HEK293 (cell line): ENCODE data around the gene PSMD6.

Source experiments
- CTCF ChIA-PET: fragments of 350-600 bp; formaldehyde crosslinking; extraction: SDS; loops from one replicate; lab custom pipeline; 2021; ENCODE audit warnings: antibody characterized with exemption; lab: Yijun Ruan, JAX
- POLR2A ChIA-PET: fragments of 300-600 bp; formaldehyde crosslinking; extraction: SDS; loops from one replicate; lab custom pipeline; 2020; ENCODE audit warnings: antibody characterized with exemption, inconsistent platforms; lab: Yijun Ruan, JAX
- H3K27ac ChIP-seq: fragments of 200-500 bp; sonication (Bioruptor generic); 2 replicates; pipeline ENCODE4 v1.5.1; 2014; ENCODE audit warnings: low read depth, low read length, control low read depth, inconsistent platforms; ENCODE audit errors: extremely low read depth
- H3K36me3 ChIP-seq, 2 experiments: fragments of 200-500 bp in 1 of 2; sonication (Bioruptor generic) in 1 of 2; 1 replicate in 1 of 2; 2 replicates in 1 of 2; pipeline ENCODE4 v1.5.1; 2014 to 2017; ENCODE audit warnings: inconsistent platforms in 2 of 2, low read length in 2 of 2; ENCODE audit not compliant: control insufficient read depth in 2 of 2, insufficient read depth in 1 of 2
- H3K4me1 ChIP-seq: fragments of 200-500 bp; sonication (Bioruptor generic); 2 replicates; pipeline ENCODE4 v1.5.1; 2014; ENCODE audit warnings: mild to moderate bottlenecking, low read length, inconsistent platforms; ENCODE audit not compliant: control insufficient read depth, insufficient read depth
- H3K4me3 ChIP-seq: 2 replicates; pipeline ENCODE4 v1.5.1; 2011; ENCODE audit warnings: low read depth, mild to moderate bottlenecking, control low read depth, low read length, moderate library complexity
- H3K9me3 ChIP-seq: fragments of 200-500 bp; sonication (Bioruptor generic); 2 replicates; pipeline ENCODE4 v1.5.1; 2014; ENCODE audit warnings: low read depth, low read length, inconsistent platforms; ENCODE audit not compliant: control insufficient read depth, insufficient read depth
- GLI2 ChIP-seq: fragments of 450-650 bp; formaldehyde crosslinking; IDR thresholded peaks from 2 replicates; pipeline ENCODE4; 2017; ENCODE audit warnings: missing biosample characterization, missing genetic modification characterization, low read depth, borderline replicate concordance
- IKZF3 ChIP-seq: fragments of 450-650 bp; IDR thresholded peaks from 2 replicates; pipeline ENCODE4 v1.5.0; 2018; ENCODE audit warnings: missing biosample characterization, mild to moderate bottlenecking, missing genetic modification characterization, moderate library complexity
- INSM2 ChIP-seq: fragments of 450-650 bp; formaldehyde crosslinking; IDR thresholded peaks from 2 replicates; pipeline ENCODE4 v1.5.1; 2016; ENCODE audit warnings: missing biosample characterization, missing genetic modification characterization
- MEIS1 ChIP-seq: sonication (generic); formaldehyde crosslinking; IDR thresholded peaks from 2 replicates; pipeline ENCODE4 v1.8.1; 2022; ENCODE audit warnings: missing genetic modification reagents, mild to moderate bottlenecking, borderline replicate concordance
- OSR2 ChIP-seq: fragments of 450-650 bp; formaldehyde crosslinking; IDR thresholded peaks from 2 replicates; pipeline ENCODE4 v1.5.1; 2016; ENCODE audit warnings: missing biosample characterization, missing genetic modification characterization
- SCRT1 ChIP-seq: fragments of 450-650 bp; formaldehyde crosslinking; IDR thresholded peaks from 2 replicates; pipeline ENCODE4 v1.5.1; 2016; ENCODE audit warnings: missing biosample characterization, missing genetic modification characterization, borderline replicate concordance
- WT1 ChIP-seq: fragments of 450-650 bp; formaldehyde crosslinking; IDR thresholded peaks from 2 replicates; pipeline ENCODE4 v1.5.1; 2016; ENCODE audit warnings: missing biosample characterization, missing genetic modification characterization
- ZBTB17 ChIP-seq: fragments of 450-650 bp; formaldehyde crosslinking; IDR thresholded peaks from 2 replicates; pipeline ENCODE4 v1.5.1; 2016; ENCODE audit warnings: missing biosample characterization, missing genetic modification characterization
- ZNF10 ChIP-seq: fragments of 450-650 bp; formaldehyde crosslinking; IDR thresholded peaks from 2 replicates; pipeline ENCODE4 v1.5.1; 2017; ENCODE audit warnings: missing biosample characterization, missing genetic modification characterization
- ZNF148 ChIP-seq: fragments of 450-650 bp; formaldehyde crosslinking; IDR thresholded peaks from 2 replicates; pipeline ENCODE4 v1.5.0; 2017; ENCODE audit warnings: missing biosample characterization, missing genetic modification characterization, borderline replicate concordance
- ZNF157 ChIP-seq: fragments of 450-650 bp; formaldehyde crosslinking; IDR thresholded peaks from 2 replicates; pipeline ENCODE4 v1.5.1; 2016; ENCODE audit warnings: missing biosample characterization, missing genetic modification characterization
- ZNF174 ChIP-seq: fragments of 450-650 bp; formaldehyde crosslinking; IDR thresholded peaks from 2 replicates; pipeline ENCODE4 v1.5.0; 2017; ENCODE audit warnings: missing biosample characterization, mild to moderate bottlenecking, missing genetic modification characterization
- ZNF19 ChIP-seq: fragments of 450-650 bp; formaldehyde crosslinking; IDR thresholded peaks from 2 replicates; pipeline ENCODE4; 2016; ENCODE audit warnings: missing biosample characterization, missing genetic modification characterization, low read depth
- ZNF211 ChIP-seq: fragments of 450-650 bp; formaldehyde crosslinking; IDR thresholded peaks from 2 replicates; pipeline ENCODE4 v1.5.1; 2016; ENCODE audit warnings: low read depth, missing biosample characterization, missing genetic modification characterization
- ZNF214 ChIP-seq: fragments of 450-650 bp; formaldehyde crosslinking; IDR thresholded peaks from 2 replicates; pipeline ENCODE4 v1.5.1; 2017; ENCODE audit warnings: missing biosample characterization, mild to moderate bottlenecking, missing genetic modification characterization, borderline replicate concordance
- ZNF335 ChIP-seq: fragments of 450-650 bp; formaldehyde crosslinking; conservative IDR thresholded peaks from 2 replicates; pipeline ENCODE4 v1.5.1; 2016; ENCODE audit warnings: missing biosample characterization, missing genetic modification characterization
- ZNF350 ChIP-seq: fragments of 450-650 bp; formaldehyde crosslinking; IDR thresholded peaks from 2 replicates; pipeline ENCODE4 v1.5.0; 2017; ENCODE audit warnings: missing biosample characterization, mild to moderate bottlenecking, missing genetic modification characterization
- ZNF426 ChIP-seq: fragments of 450-650 bp; formaldehyde crosslinking; IDR thresholded peaks from 2 replicates; pipeline ENCODE4 v1.5.1; 2017; ENCODE audit warnings: missing biosample characterization, missing genetic modification characterization, mild to moderate bottlenecking, inconsistent platforms, moderate library complexity
- ZNF449 ChIP-seq: fragments of 450-650 bp; formaldehyde crosslinking; IDR thresholded peaks from 2 replicates; pipeline ENCODE4 v1.5.1; 2017; ENCODE audit warnings: missing biosample characterization, mild to moderate bottlenecking, missing genetic modification characterization, moderate library complexity
- ZNF488 ChIP-seq: fragments of 450-650 bp; formaldehyde crosslinking; IDR thresholded peaks from 2 replicates; pipeline ENCODE4 v1.5.1; 2016; ENCODE audit warnings: missing biosample characterization, missing genetic modification characterization
- ZNF544 ChIP-seq: fragments of 450-650 bp; formaldehyde crosslinking; IDR thresholded peaks from 2 replicates; pipeline ENCODE4 v1.5.0; 2017; ENCODE audit warnings: missing biosample characterization, missing genetic modification characterization
- ZNF654 ChIP-seq: fragments of 450-650 bp; formaldehyde crosslinking; IDR thresholded peaks from 2 replicates; pipeline ENCODE4 v1.5.1; 2016; ENCODE audit warnings: low read depth, missing biosample characterization, missing genetic modification characterization
- ZNF664 ChIP-seq: fragments of 450-650 bp; formaldehyde crosslinking; IDR thresholded peaks from 2 replicates; pipeline ENCODE4 v1.5.1; 2016; ENCODE audit warnings: missing biosample characterization, missing genetic modification characterization
- ZNF776 ChIP-seq: fragments of 450-650 bp; formaldehyde crosslinking; IDR thresholded peaks from 2 replicates; pipeline ENCODE4 v1.5.0; 2017; ENCODE audit warnings: missing biosample characterization, missing genetic modification characterization, borderline replicate concordance
- ZSCAN16 ChIP-seq: fragments of 450-650 bp; formaldehyde crosslinking; IDR thresholded peaks from 2 replicates; pipeline ENCODE4 v1.5.1; 2016; ENCODE audit warnings: missing biosample characterization, missing genetic modification characterization
- ZXDB ChIP-seq: fragments of 450-650 bp; formaldehyde crosslinking; IDR thresholded peaks from 2 replicates; pipeline ENCODE4 v1.5.1; 2016; ENCODE audit warnings: missing biosample characterization, missing genetic modification characterization

PSMD6 gene

GRCh38 chr3:64011685-64012084 lies 11.6 kb downstream of the PSMD6 start:
- no peaks in the 10 kb centered on the region for H3K9me3 ChIP-seq
- TF ChIP-seq ZNF449, result peak; percentile 28; the same call in 1 of the 2 replicates
- TF ChIP-seq IKZF3 (tag by site-specific recombination), result no peak
- ChIA-PET CTCF (interaction anchor here (0.7 to 2.0 kb wide), 4 partner anchors 11 to 1259 kb away, joined by 3 to 6 read pairs (median 4); partner anchors contain the start of gene PSMD6), POLR2A (no interaction called here)
- no peaks in the 10 kb centered on the region for H3K4me1 ChIP-seq
- no peak overlapping the region for H3K27ac ChIP-seq
- H3K4me3 ChIP-seq, result no peak overlapping the region
- peaks cover 23 to 98% of the 10 kb centered on the region in 2 experiments for H3K36me3 ChIP-seq

GRCh38 chr3:64010199-64010598 lies 13.1 kb downstream of the PSMD6 start:
- Histone ChIP-seq H3K36me3 (peaks cover 23 to 100% of the 10 kb centered on the region in 2 experiments; a peak in 2 of 3 replicates), H3K27ac (no peak overlapping the region), H3K9me3 (no peaks in the 10 kb centered on the region), H3K4me3 (no peak overlapping the region), H3K4me1 (no peaks in the 10 kb centered on the region)
- CTCF ChIA-PET, result interaction anchor here (0.5 to 1.2 kb wide), 4 partner anchors 11 to 996 kb away, joined by 3 read pairs; no protein-coding TSS in a partner anchor
- POLR2A ChIA-PET, result interaction anchor here (1.5 kb wide), 1 partner anchor 12 kb away, joined by 5 read pairs; no protein-coding TSS in a partner anchor
- TF ChIP-seq OSR2 (tag by site-specific recombination) (no peak), INSM2 (no peak), ZNF211 (tag by site-specific recombination) (no peak), ZNF488 (no peak), ZNF10 (tag by site-specific recombination) (no peak), ZNF426 (tag by site-specific recombination) (no peak), ZNF157 (tag by site-specific recombination) (no peak), IKZF3 (tag by site-specific recombination) (no peak), ZNF776 (no peak), ZNF350 (tag by site-specific recombination) (no peak), ZNF19 (tag by site-specific recombination) (no peak), ZSCAN16 (tag by site-specific recombination) (no peak), ZBTB17 (tag by site-specific recombination) (no peak), GLI2 (tag by site-specific recombination) (no peak), MEIS1 (CRISPR knock-in tag) (no peak), ZNF335 (tag by site-specific recombination) (no peak), WT1 (tag by site-specific recombination) (no peak), SCRT1 (tag by site-specific recombination) (no peak)

- CTCF ChIA-PET, result no interaction called here
- POLR2A ChIA-PET, result interaction anchor here (1.5 kb wide), 1 partner anchor 13 kb away, joined by 5 read pairs; no protein-coding TSS in a partner anchor
- Histone ChIP-seq H3K4me1 (no peaks in the 10 kb centered on the region), H3K9me3 (no peaks in the 10 kb centered on the region), H3K4me3 (no peak overlapping the region), H3K36me3 (peaks cover 25 to 100% of the 10 kb centered on the region in 2 experiments; a peak in 2 of 3 replicates), H3K27ac (no peak overlapping the region)
- TF ChIP-seq ZNF174 (tag by site-specific recombination) (no peak), ZNF654 (no peak), MEIS1 (CRISPR knock-in tag) (no peak), ZNF544 (tag by site-specific recombination) (no peak), ZNF776 (no peak), ZBTB17 (tag by site-specific recombination) (no peak), ZNF664 (tag by site-specific recombination) (no peak), ZNF148 (tag by site-specific recombination) (no peak), ZNF214 (tag by site-specific recombination) (no peak), ZXDB (tag by site-specific recombination) (no peak)
These were observed 13.8 kb downstream of the PSMD6 start for GRCh38 chr3:64009528-64009927.
